IMR-90 (cell line): ENCODE data around the gene BUD23. TPM values are rescaled to one million over a fixed set of nuclear protein-coding genes. Genes with fewer than 3 reads are reported as not detected.

Source experiments
- microRNA-seq, 2 experiments: library from miRNA; stranded (forward) in 1 of 2; unstranded in 1 of 2; fragments of 10-50 nt in 1 of 2; fragments of <30 nt in 1 of 2; gene quantifications in 1 of 2; microRNA quantifications in 1 of 2; one replicate each; pipeline versions ENCODE3 to v1.1.0; 2013 to 2020; ENCODE audit not compliant: insufficient read depth in 1 of 2, insufficient read length in 1 of 2, unreplicated experiment in 1 of 2
- polyA plus RNA-seq, 3 experiments: library from polyadenylated mRNA; depleted of rRNA; stranded (reverse); fragments of >200 nt; gene quantifications; 2 replicates each; pipeline ENCODE4 v1.2.3, GENCODE V29; 2012; ENCODE audit warnings: low replicate concordance in 1 of 3
- small RNA-seq, 5 experiments: library from RNA; depleted of rRNA; stranded (forward); fragments of <200 nt; gene quantifications; one replicate each; pipeline ENCODE3, GENCODE V24; 2012
- total RNA-seq: library from RNA; depleted of rRNA; stranded (reverse); fragments of >200 nt; gene quantifications from 2 replicates; pipeline ENCODE4 v1.2.3, GENCODE V29; 2012; rRNA removed

The BUD23 gene
- total and polyA plus RNA-seq, 2 of the 4 experiments (the other 2 are of a cell fraction): 35.7 to 65.2 TPM

Small RNA genes within 50 kb of the gene (microRNA-seq; reads per million reads assigned to microRNA genes)
- 0 to 1.0 reads per million in 2 experiments for gene MIR4284 (ENCODE audit: insufficient read depth in 1 of 2, insufficient read length in 1 of 2, unreplicated experiment in 1 of 2)
- gene RN7SL265P (ENCODE audit: insufficient read depth, insufficient read length): not detected

Small RNA genes within 50 kb of the gene (small RNA-seq; reads per million reads assigned to genes)
- gene MIR4284: 0 to 0.16 (median 0) reads per million in 5 experiments
- 0 reads per million in 5 experiments for gene RN7SL265P

Other genes with a start within 250 kb of the BUD23 start
- gene FZD9, start 249.8 kb upstream of the BUD23 start, total RNA-seq: 0.72 and 0.83 TPM in 2 replicates
- 1.6 and 1.8 TPM in 2 replicates for gene FZD9, start 249.8 kb upstream of the BUD23 start, polyA plus RNA-seq (2012; rRNA removed)
- gene BAZ1B, start 161.3 kb upstream of the BUD23 start, total RNA-seq: 45.0 and 60.8 TPM in 2 replicates
- gene BAZ1B, start 161.3 kb upstream of the BUD23 start, polyA plus RNA-seq (2012; rRNA removed): 16.8 and 20.2 TPM in 2 replicates
- gene BCL7B, start 125.9 kb upstream of the BUD23 start, total RNA-seq: 6.1 and 7.2 TPM in 2 replicates
- gene BCL7B, start 125.9 kb upstream of the BUD23 start, polyA plus RNA-seq (2012; rRNA removed): 51.3 and 62.6 TPM in 2 replicates
- 81.7 and 94.1 TPM in 2 replicates for gene TBL2, start 105.0 kb upstream of the BUD23 start, total RNA-seq
- 61.8 and 72.6 TPM in 2 replicates for gene TBL2, start 105.0 kb upstream of the BUD23 start, polyA plus RNA-seq (2012; rRNA removed)
- not detected in 2 replicates for gene MLXIPL, start 59.1 kb upstream of the BUD23 start, total RNA-seq
- gene MLXIPL, start 59.1 kb upstream of the BUD23 start, polyA plus RNA-seq (2012; rRNA removed): not detected in 2 replicates
- 2.3 and 2.8 TPM in 2 replicates for gene VPS37D, start 15.8 kb upstream of the BUD23 start, total RNA-seq
- gene VPS37D, start 15.8 kb upstream of the BUD23 start, polyA plus RNA-seq (2012; rRNA removed): 3.1 and 4.8 TPM in 2 replicates
- 1.6 and 1.7 TPM in 2 replicates for gene DNAJC30, start 144 bp upstream of the BUD23 start, total RNA-seq
- gene DNAJC30, start 144 bp upstream of the BUD23 start, polyA plus RNA-seq (2012; rRNA removed): 9.0 and 10.6 TPM in 2 replicates
- gene STX1A, start 36.1 kb downstream of the BUD23 start, total RNA-seq: 9.3 and 10.0 TPM in 2 replicates
- 22.0 and 22.6 TPM in 2 replicates for gene STX1A, start 36.1 kb downstream of the BUD23 start, polyA plus RNA-seq (2012; rRNA removed)
- 13.4 and 14.2 TPM in 2 replicates for gene ABHD11, start 55.2 kb downstream of the BUD23 start, total RNA-seq
- gene ABHD11, start 55.2 kb downstream of the BUD23 start, polyA plus RNA-seq (2012; rRNA removed): 19.9 and 22.6 TPM in 2 replicates
- 0.18 TPM in 1 of 2 replicates, not detected in the other for gene CLDN3, start 86.7 kb downstream of the BUD23 start, total RNA-seq
- 0.12 and 0.16 TPM in 2 replicates for gene CLDN3, start 86.7 kb downstream of the BUD23 start, polyA plus RNA-seq (2012; rRNA removed)
- 2.9 and 3.9 TPM in 2 replicates for gene CLDN4, start 147.4 kb downstream of the BUD23 start, total RNA-seq
- gene CLDN4, start 147.4 kb downstream of the BUD23 start, polyA plus RNA-seq (2012; rRNA removed): 3.8 and 4.4 TPM in 2 replicates
- 1.7 and 2.3 TPM in 2 replicates for gene METTL27, start 158.9 kb downstream of the BUD23 start, total RNA-seq
- gene METTL27, start 158.9 kb downstream of the BUD23 start, polyA plus RNA-seq (2012; rRNA removed): 4.3 and 5.2 TPM in 2 replicates
- not detected in 2 replicates for gene TMEM270, start 177.6 kb downstream of the BUD23 start, total RNA-seq
- gene TMEM270, start 177.6 kb downstream of the BUD23 start, polyA plus RNA-seq (2012; rRNA removed): 0.17 TPM in 1 of 2 replicates, not detected in the other